HepG2 (cell line): ENCODE data around the gene PLIN1. TPM values are rescaled to one million over a fixed set of nuclear protein-coding genes. Genes with fewer than 3 reads are reported as not detected.

ENCODE experiments used
- EP300 ChIP-seq, 3 experiments: sonication (generic) in 1 of 3; formaldehyde crosslinking in 1 of 3; IDR thresholded peaks; 2 replicates each; pipeline versions ENCODE4 v1.5.1 to v1.6.1; 2011 to 2020; ENCODE audit warnings: low read depth in 2 of 3, low read length in 2 of 3, borderline replicate concordance in 1 of 3, improper control_type of control experiment in 1 of 3, mild to moderate bottlenecking in 1 of 3, missing genetic modification reagents in 1 of 3, moderate library complexity in 1 of 3
- KDM1A ChIP-seq: IDR thresholded peaks from 2 replicates; pipeline ENCODE4 v1.6.1; 2016; ENCODE audit warnings: missing compliant biosample characterization
- KMT2B ChIP-seq: IDR thresholded peaks from 2 replicates; pipeline ENCODE4 v1.6.1; 2016; ENCODE audit warnings: missing genetic modification reagents, missing compliant biosample characterization
- LCORL ChIP-seq, 2 experiments: fragments of 450-650 bp in 1 of 2; sonication (generic) in 1 of 2; formaldehyde crosslinking in 1 of 2; IDR thresholded peaks; 2 replicates each; pipeline versions ENCODE4 v1.5.0 to v1.6.1; 2017 to 2020; ENCODE audit warnings: antibody characterized with exemption in 1 of 2, missing genetic modification reagents in 1 of 2
- PITX1 ChIP-seq: sonication (generic); formaldehyde crosslinking; IDR thresholded peaks from 2 replicates; pipeline ENCODE4 v1.5.1; 2020; ENCODE audit warnings: mild to moderate bottlenecking, missing genetic modification reagents
- UBTF ChIP-seq: sonication (generic); formaldehyde crosslinking; IDR thresholded peaks from 2 replicates; pipeline ENCODE4 v1.4.0; 2020; ENCODE audit warnings: mild to moderate bottlenecking, missing genetic modification reagents
- ZFX ChIP-seq: sonication (generic); formaldehyde crosslinking; IDR thresholded peaks from 2 replicates; pipeline ENCODE4 v1.4.0; 2020; ENCODE audit warnings: mild to moderate bottlenecking, low read depth, missing genetic modification reagents, moderate library complexity
- ZNF747 ChIP-seq: sonication (generic); formaldehyde crosslinking; IDR thresholded peaks from 2 replicates; pipeline ENCODE4 v1.8.1; 2023; ENCODE audit warnings: missing genetic modification reagents, mild to moderate bottlenecking, borderline replicate concordance
- ZNF788 ChIP-seq: sonication (generic); formaldehyde crosslinking; IDR thresholded peaks from 2 replicates; pipeline ENCODE4 v1.5.0; 2020; ENCODE audit warnings: mild to moderate bottlenecking, missing genetic modification reagents, borderline replicate concordance
- ZNF816 ChIP-seq: sonication (generic); formaldehyde crosslinking; IDR thresholded peaks from 2 replicates; pipeline ENCODE4 v1.8.0; 2022; ENCODE audit warnings: missing genetic modification reagents, mild to moderate bottlenecking, borderline replicate concordance
- polyA plus RNA-seq, 8 experiments: library from polyadenylated mRNA; depleted of rRNA in 3 of 8; stranded (reverse) in 7 of 8; unstranded in 1 of 8; fragments of >200 nt; fragmentation: Illumina TruSeq in 4 of 8; extraction: Trizol in 4 of 8; gene quantifications; 2 replicates each; pipeline versions ENCODE4 v1.2.1 to v1.2.3, GENCODE V29; 2011 to 2016; ENCODE audit warnings: low read depth in 4 of 8, missing spikeins in 1 of 8, mixed read lengths in 1 of 8; ENCODE audit not compliant: insufficient read depth in 1 of 8
- total RNA-seq, 5 experiments: library from RNA; depleted of rRNA; stranded (reverse); fragments of >200 nt; fragmentation: Illumina TruSeq; extraction: Trizol; gene quantifications; 2 replicates each; pipeline ENCODE4 v1.2.3, GENCODE V29; 2016; ENCODE audit warnings: low read depth in 1 of 5
- TF ChIP-seq, protein P1 (sequence below): sonication (generic); formaldehyde crosslinking; IDR thresholded peaks from 2 replicates; pipeline ENCODE4 v1.4.0; 2020; ENCODE audit warnings: missing genetic modification reagents
- TF ChIP-seq, protein P2 (sequence below): sonication (generic); formaldehyde crosslinking; IDR thresholded peaks from 2 replicates; pipeline ENCODE4 v1.4.0; 2020; ENCODE audit warnings: missing genetic modification reagents
- TF ChIP-seq, protein P3 (sequence below): sonication (generic); formaldehyde crosslinking; IDR thresholded peaks from 2 replicates; pipeline ENCODE4 v1.5.0; 2020; ENCODE audit warnings: missing genetic modification reagents
- TF ChIP-seq, protein P4 (sequence below): sonication (generic); formaldehyde crosslinking; IDR thresholded peaks from 2 replicates; pipeline ENCODE4 v1.5.1; 2020; ENCODE audit warnings: mild to moderate bottlenecking, missing genetic modification reagents, moderate library complexity

Gene PLIN1
- total and polyA plus RNA-seq, 2 of the 13 experiments (the other 11 are each of a cell fraction or from before 2014, with no cell fraction given) = 0.74 to 1.2 TPM

DNA sequence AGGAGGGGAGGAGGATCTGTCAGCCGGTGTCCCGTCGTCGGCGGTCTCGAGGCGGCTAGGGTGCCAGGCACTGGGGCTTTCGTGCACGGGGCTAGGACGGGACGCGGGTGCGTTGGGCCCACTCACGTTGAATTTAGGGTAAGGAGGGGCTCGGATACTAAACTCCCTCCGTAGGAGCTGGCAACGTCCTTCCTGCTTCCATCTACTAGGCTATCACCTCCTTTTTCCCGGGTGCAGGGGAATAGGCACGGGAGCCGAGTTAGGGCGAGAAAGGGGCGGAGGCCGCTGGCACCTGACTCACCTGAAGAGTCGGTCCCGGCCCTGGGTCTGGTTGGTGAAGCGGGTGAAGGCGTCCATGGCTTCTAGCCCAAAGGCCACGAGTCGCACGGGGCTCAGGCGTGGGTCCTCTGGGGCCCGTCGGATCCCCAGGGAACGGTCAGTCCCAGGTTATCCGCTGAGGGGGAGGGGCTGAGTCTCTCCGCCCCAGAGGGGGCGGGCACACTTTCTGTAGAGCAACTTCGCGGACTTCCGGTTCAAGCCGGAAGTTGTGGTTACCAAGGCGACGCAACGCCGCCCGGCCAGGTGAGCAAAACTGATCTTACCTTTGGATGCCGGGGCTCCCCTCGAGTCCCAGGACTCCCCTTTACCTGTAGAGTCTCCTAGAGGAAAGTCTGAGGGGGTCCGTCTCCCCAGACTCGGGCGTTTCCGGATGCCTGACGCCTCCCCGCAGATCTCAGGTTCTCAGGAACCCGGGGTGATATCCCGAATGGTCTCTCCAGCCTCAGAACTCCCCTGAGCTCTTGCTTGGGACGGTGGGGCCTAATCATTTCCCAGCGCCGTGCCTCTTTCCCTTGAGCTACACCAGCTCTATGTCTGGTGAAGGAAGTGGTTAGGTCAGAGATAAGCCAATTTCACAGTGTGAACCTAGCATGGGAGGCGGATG is 11.4 kb upstream of the PLIN1 start, which contains the start of the genes PEX11A and WDR93 (continued):
- TF ChIP-seq EP300 (IDR thresholded peaks at IDR 0.05; ENCODE audit: low read depth in 2 of 2, low read length in 2 of 2) = no peak
- TF ChIP-seq EP300 (CRISPR knock-in tag; IDR thresholded peaks at IDR 0.05; ENCODE audit: borderline replicate concordance) = no peak
- TF ChIP-seq, protein P1, sequence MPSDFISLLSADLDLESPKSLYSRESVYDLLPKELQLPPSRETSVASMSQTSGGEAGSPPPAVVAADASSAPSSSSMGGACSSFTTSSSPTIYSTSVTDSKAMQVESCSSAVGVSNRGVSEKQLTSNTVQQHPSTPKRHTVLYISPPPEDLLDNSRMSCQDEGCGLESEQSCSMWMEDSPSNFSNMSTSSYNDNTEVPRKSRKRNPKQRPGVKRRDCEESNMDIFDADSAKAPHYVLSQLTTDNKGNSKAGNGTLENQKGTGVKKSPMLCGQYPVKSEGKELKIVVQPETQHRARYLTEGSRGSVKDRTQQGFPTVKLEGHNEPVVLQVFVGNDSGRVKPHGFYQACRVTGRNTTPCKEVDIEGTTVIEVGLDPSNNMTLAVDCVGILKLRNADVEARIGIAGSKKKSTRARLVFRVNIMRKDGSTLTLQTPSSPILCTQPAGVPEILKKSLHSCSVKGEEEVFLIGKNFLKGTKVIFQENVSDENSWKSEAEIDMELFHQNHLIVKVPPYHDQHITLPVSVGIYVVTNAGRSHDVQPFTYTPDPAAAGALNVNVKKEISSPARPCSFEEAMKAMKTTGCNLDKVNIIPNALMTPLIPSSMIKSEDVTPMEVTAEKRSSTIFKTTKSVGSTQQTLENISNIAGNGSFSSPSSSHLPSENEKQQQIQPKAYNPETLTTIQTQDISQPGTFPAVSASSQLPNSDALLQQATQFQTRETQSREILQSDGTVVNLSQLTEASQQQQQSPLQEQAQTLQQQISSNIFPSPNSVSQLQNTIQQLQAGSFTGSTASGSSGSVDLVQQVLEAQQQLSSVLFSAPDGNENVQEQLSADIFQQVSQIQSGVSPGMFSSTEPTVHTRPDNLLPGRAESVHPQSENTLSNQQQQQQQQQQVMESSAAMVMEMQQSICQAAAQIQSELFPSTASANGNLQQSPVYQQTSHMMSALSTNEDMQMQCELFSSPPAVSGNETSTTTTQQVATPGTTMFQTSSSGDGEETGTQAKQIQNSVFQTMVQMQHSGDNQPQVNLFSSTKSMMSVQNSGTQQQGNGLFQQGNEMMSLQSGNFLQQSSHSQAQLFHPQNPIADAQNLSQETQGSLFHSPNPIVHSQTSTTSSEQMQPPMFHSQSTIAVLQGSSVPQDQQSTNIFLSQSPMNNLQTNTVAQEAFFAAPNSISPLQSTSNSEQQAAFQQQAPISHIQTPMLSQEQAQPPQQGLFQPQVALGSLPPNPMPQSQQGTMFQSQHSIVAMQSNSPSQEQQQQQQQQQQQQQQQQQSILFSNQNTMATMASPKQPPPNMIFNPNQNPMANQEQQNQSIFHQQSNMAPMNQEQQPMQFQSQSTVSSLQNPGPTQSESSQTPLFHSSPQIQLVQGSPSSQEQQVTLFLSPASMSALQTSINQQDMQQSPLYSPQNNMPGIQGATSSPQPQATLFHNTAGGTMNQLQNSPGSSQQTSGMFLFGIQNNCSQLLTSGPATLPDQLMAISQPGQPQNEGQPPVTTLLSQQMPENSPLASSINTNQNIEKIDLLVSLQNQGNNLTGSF (CRISPR knock-in tag) = no peak
- TF ChIP-seq KDM1A (CRISPR knock-in tag) = no peak
- TF ChIP-seq LCORL (IDR thresholded peaks at IDR 0.05) = no peak
- 0 out of 2 replicates have a peak, but pooled peaks have one; percentile 68 for TF ChIP-seq LCORL (CRISPR knock-in tag; IDR thresholded peaks at IDR 0.05)
- TF ChIP-seq UBTF (CRISPR knock-in tag) = peak; percentile 57
- TF ChIP-seq, protein P2, sequence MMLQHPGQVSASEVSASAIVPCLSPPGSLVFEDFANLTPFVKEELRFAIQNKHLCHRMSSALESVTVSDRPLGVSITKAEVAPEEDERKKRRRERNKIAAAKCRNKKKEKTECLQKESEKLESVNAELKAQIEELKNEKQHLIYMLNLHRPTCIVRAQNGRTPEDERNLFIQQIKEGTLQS (CRISPR knock-in tag) = 0 out of 2 replicates have a peak, but pooled peaks have one; percentile 15
- peak; percentile 24; the same call in 1 of the 2 replicates for TF ChIP-seq PITX1
- peak; percentile 35; the same call in 1 of the 2 replicates for TF ChIP-seq KMT2B (CRISPR knock-in tag)
- TF ChIP-seq, protein P3, sequence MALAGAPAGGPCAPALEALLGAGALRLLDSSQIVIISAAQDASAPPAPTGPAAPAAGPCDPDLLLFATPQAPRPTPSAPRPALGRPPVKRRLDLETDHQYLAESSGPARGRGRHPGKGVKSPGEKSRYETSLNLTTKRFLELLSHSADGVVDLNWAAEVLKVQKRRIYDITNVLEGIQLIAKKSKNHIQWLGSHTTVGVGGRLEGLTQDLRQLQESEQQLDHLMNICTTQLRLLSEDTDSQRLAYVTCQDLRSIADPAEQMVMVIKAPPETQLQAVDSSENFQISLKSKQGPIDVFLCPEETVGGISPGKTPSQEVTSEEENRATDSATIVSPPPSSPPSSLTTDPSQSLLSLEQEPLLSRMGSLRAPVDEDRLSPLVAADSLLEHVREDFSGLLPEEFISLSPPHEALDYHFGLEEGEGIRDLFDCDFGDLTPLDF (CRISPR knock-in tag) = no peak
- TF ChIP-seq ZFX (CRISPR knock-in tag) = peak; percentile 84
- TF ChIP-seq ZNF747 (CRISPR knock-in tag) = no peak; the same call in 1 of the 2 replicates
- TF ChIP-seq ZNF788 = peak; percentile 81
- 0 out of 2 replicates have a peak, but pooled peaks have one; percentile 58 for TF ChIP-seq ZNF816
- TF ChIP-seq, protein P4, sequence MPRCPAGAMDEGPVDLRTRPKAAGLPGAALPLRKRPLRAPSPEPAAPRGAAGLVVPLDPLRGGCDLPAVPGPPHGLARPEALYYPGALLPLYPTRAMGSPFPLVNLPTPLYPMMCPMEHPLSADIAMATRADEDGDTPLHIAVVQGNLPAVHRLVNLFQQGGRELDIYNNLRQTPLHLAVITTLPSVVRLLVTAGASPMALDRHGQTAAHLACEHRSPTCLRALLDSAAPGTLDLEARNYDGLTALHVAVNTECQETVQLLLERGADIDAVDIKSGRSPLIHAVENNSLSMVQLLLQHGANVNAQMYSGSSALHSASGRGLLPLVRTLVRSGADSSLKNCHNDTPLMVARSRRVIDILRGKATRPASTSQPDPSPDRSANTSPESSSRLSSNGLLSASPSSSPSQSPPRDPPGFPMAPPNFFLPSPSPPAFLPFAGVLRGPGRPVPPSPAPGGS = no peak
